RWPE2 (cell line): ENCODE data around the gene METTL26.
"Not testable (repeated sequence)": the region's sequence is repeated elsewhere in the genome, so short reads cannot be mapped to it uniquely, and the experiment has no call there.

Source experiments
- ATAC-seq: fragments of 200-7000 bp; cut with Tn5 transposase; 3 replicates; pipeline ENCODE4 v1.9.1; 2021; ENCODE audit warnings: low read depth
- DNase-seq: peaks from one replicate; pipeline ENCODE4 v3.0.0-alpha.2; 2020; ENCODE audit warnings: low spot score
- H3K27ac ChIP-seq: fragments of 450-650 bp; 2 replicates; pipeline ENCODE4 v1.5.1; 2017; ENCODE audit warnings: mild to moderate bottlenecking; ENCODE audit not compliant: poor library complexity, severe bottlenecking
- H3K27me3 ChIP-seq: fragments of 250-450 bp; sonication (Bioruptor Pico); 2 replicates; pipeline ENCODE4 v1.5.1; 2021; ENCODE audit warnings: mild to moderate bottlenecking, moderate library complexity; ENCODE audit not compliant: insufficient read depth, poor library complexity, severe bottlenecking
- H3K36me3 ChIP-seq: fragments of 250-450 bp; sonication (Bioruptor Pico); 2 replicates; pipeline ENCODE4 v1.5.1; 2020; ENCODE audit warnings: low read depth, mild to moderate bottlenecking, moderate library complexity
- H3K4me1 ChIP-seq: fragments of 250-450 bp; sonication (Bioruptor Pico); 2 replicates; pipeline ENCODE4 v1.5.1; 2021; ENCODE audit warnings: mild to moderate bottlenecking, moderate library complexity; ENCODE audit not compliant: insufficient read depth, poor library complexity, severe bottlenecking
- H3K4me3 ChIP-seq: fragments of 250-450 bp; sonication (Bioruptor Pico); 2 replicates; pipeline ENCODE4 v1.5.1; 2021; ENCODE audit warnings: mild to moderate bottlenecking, moderate library complexity; ENCODE audit not compliant: severe bottlenecking
- H3K9me3 ChIP-seq: fragments of 250-450 bp; sonication (Bioruptor Pico); 2 replicates; pipeline ENCODE4 v1.5.1; 2021; ENCODE audit warnings: mild to moderate bottlenecking, moderate library complexity; ENCODE audit not compliant: severe bottlenecking
- TF ChIP-seq, protein P1 (sequence below): fragments of 450-650 bp; IDR thresholded peaks from one replicate; pipeline ENCODE4 v1.5.1; 2017; ENCODE audit warnings: mild to moderate bottlenecking, moderate library complexity; ENCODE audit not compliant: poor library complexity, severe bottlenecking

Gene METTL26

DNA sequence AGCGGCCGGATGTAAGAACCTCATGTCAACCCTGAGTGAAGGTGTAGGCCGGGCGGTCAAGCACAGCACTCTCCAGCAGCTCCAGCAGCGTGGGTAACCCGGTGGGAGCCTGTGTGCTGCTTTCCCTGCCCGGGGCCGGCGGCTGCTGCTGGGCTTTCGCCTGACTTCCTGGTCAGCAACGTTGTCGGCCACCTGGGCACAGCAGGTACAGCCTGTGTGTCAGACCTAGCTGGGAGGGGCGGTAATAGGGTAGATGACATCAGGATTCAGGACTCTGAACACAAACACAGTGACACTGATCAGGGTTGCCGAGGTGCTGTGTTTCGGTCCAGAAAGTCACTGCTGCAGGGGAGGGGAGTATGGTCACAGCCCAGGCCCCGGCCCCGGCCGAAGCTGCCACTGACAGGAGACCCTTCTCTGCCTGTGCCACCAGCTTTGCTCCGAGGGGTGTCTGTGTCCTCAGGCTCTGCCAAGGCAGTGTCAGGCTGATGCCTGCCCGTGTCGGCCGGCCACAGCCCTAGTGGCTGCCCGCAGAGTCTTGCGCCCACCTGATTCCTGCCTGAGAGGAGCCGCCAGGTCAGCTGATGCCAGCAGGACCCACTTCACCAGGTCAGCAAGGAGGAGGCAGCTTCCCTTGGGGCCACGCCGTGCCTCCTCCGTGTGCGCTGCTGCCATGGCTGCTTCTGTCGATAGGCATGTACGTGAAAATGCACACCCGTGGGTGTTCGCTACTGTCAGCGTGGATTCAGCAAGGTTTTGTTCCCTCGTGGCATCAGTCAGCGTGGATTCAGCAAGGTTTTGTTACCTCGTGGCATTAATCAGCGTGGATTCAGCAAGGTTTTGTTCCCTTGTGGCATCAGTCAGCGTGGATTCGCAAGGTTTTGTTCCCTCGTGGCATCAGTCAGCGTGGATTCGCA lies 37.0 kb downstream of the METTL26 start:
- H3K36me3 ChIP-seq = 0 out of 2 replicates have a peak, but pooled peaks cover 3% of the 10 kb centered on the region
- H3K27ac ChIP-seq = no peak overlapping the region
- TF ChIP-seq, protein P1, sequence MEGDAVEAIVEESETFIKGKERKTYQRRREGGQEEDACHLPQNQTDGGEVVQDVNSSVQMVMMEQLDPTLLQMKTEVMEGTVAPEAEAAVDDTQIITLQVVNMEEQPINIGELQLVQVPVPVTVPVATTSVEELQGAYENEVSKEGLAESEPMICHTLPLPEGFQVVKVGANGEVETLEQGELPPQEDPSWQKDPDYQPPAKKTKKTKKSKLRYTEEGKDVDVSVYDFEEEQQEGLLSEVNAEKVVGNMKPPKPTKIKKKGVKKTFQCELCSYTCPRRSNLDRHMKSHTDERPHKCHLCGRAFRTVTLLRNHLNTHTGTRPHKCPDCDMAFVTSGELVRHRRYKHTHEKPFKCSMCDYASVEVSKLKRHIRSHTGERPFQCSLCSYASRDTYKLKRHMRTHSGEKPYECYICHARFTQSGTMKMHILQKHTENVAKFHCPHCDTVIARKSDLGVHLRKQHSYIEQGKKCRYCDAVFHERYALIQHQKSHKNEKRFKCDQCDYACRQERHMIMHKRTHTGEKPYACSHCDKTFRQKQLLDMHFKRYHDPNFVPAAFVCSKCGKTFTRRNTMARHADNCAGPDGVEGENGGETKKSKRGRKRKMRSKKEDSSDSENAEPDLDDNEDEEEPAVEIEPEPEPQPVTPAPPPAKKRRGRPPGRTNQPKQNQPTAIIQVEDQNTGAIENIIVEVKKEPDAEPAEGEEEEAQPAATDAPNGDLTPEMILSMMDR = no peak
- no peaks in the 10 kb centered on the region for H3K27me3 ChIP-seq
- peak; percentile 57 for DNase-seq
- peaks cover 5% of the 10 kb centered on the region for H3K4me1 ChIP-seq
- no peak for ATAC-seq
- peaks cover 2% of the 10 kb centered on the region for H3K9me3 ChIP-seq
- H3K4me3 ChIP-seq = no peak overlapping the region

DNA sequence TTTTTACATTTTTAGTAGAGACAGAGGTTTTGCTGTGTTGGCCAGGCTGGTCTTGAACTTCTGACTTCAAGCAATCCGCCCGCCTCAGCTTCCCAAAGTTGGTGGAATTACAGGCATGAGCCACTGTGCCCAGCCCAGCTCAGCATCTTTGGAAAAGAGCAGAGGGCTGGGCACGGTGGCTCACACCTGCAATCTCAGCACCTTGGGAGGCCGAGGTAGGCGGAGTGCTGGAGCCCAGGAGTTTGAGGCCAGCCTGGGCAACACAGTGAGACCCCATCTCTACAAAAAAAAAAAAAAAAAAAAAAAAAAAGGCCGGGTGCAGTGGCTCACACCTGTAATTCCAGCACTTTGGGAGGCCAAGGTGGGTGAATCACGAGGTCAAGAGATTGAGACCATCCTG lies 38.5 kb downstream of the METTL26 start:
- H3K4me3 ChIP-seq, H3K27me3 ChIP-seq, H3K27ac ChIP-seq, H3K9me3 ChIP-seq, DNase-seq, ATAC-seq, H3K36me3 ChIP-seq: not testable (repeated sequence)
- peaks cover 18% of the 10 kb centered on the region for H3K4me1 ChIP-seq

DNA sequence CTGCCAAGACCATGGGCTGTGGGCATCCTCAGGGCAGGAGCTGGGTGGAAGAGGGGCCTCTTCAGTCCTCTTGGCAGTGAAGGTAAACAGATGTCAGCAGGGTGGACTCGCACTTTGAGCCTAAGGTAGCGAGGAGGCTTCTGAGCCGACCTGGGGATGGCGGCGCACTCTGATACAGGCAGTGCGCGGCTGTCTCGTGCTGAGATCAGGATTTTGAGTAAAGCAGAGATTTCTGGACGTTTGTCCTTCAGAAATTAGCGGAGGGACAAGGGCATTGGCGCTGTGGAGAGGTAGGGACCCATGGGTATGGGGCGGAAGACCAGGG lies 39.4 kb downstream of the METTL26 start:
- ATAC-seq = no peak
- DNase-seq = no peak
- Histone ChIP-seq H3K27me3 (no peaks in the 10 kb centered on the region), H3K4me3 (no peak overlapping the region), H3K36me3 (0 out of 2 replicates have a peak, but pooled peaks cover 3% of the 10 kb centered on the region), H3K27ac (no peak overlapping the region), H3K9me3 (peaks cover 2% of the 10 kb centered on the region), H3K4me1 (peaks cover 25% of the 10 kb centered on the region)
- TF ChIP-seq, protein P1 = no peak

DNA sequence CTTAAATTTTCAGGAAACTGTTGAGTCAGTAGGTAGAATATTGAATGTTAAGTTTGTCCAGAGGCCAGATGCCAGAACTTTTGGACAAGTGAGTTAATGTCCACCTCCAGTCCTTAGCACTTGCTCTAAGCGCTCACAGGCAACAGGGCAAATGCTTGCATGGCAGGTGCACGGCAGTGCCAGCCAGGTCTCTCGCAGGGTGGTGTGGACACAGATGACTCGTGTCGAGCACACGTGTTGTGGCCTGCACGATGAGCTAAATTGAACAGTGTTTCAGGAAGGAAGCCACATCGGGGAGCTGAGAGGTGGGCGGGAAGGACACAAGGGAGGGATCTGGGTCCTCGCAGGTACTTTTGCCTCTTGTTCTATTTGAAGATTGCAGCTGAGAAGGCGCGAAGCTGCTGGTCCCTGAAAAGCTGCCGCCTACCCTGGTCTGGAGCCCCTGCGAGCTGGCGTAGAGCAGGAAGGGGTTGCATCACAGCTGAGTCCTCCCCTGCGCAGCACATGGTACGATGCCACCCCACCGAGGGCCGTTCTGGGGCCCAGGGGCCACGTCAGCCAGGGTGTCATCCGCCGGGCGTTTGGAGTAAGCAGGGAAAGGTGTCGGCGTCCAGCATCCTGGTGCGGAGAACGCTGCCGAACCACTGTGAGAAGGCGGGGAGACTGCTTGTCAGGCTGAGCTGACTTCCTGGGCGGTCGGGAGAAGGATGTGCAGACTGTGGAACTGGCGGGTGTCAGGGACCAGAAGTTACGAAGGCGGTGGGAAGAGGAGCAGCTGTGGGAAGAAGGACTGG lies 40.0 kb downstream of the METTL26 start:
- no peak overlapping the region for H3K4me3 ChIP-seq
- 0 out of 2 replicates have a peak, but pooled peaks cover 3% of the 10 kb centered on the region for H3K36me3 ChIP-seq
- ATAC-seq = no peak
- H3K27ac ChIP-seq = no peak overlapping the region
- no peaks in the 10 kb centered on the region for H3K27me3 ChIP-seq
- TF ChIP-seq, protein P1 = no peak
- peaks cover 27% of the 10 kb centered on the region for H3K4me1 ChIP-seq
- DNase-seq = peak; percentile 61
- H3K9me3 ChIP-seq = no peaks in the 10 kb centered on the region

DNA sequence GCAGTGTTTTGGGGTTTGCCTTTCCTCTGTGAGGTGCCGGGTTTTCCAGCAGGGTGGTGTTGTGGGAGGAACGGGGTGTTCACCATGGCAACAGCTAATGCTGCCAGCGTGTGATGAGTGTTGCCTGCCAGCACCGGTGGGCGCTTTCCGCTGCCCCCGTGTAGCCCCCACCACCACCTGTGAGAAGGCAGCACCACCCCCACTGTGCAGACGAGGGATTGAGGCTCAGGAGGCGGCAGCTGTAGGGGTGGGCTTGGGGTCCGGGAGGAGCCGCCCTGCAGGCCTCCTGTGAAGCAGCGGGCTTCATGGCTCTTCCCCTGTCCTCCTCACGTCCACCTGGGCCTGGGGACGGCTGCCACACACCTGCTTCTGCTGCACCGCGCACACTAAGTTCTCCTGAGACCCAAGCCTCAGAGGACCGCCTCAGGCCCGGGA lies 41.0 kb downstream of the METTL26 start:
- no peaks in the 10 kb centered on the region for H3K9me3 ChIP-seq
- no peak overlapping the region for H3K27ac ChIP-seq
- TF ChIP-seq, protein P1 = no peak
- ATAC-seq (no peak), DNase-seq (no peak)
- H3K36me3 ChIP-seq = 0 out of 2 replicates have a peak, but pooled peaks cover 2% of the 10 kb centered on the region
- H3K4me1 ChIP-seq = peaks cover 27% of the 10 kb centered on the region
- H3K4me3 ChIP-seq = no peak overlapping the region
- H3K27me3 ChIP-seq = no peaks in the 10 kb centered on the region
